ENCODE data around the gene SKIL.

Gene SKIL

GRCh38 chr3:170350515-170351413 lies 6.8 kb upstream of the SKIL start:
- no peak for DNase-seq (ENCODE audit: low read depth)

GRCh38 chr3:170352936-170353335 lies 4.6 kb upstream of the SKIL start:
- DNase-seq (ENCODE audit: low read depth): no peak

DNA sequence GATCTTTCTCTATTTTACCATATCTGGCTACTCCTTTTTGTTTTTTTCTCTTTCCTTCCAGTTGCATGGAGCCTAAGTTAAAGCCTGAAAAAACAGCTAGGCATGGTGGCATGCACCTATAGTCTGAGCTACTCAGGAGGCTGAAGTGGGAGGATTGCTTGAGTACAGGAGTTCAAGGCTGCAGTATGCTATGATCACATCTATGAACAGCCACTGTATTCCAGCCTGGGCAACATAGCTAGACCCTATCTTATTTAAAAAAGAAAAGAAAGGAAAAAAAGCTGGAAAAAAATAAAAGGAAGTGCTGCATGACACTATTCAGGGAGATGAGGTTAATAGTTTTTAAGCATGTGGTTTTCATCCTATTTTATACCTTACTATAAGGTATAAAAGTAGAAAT lies 4.0 kb upstream of the SKIL start:
- no peak for DNase-seq (ENCODE audit: low read depth)

DNA sequence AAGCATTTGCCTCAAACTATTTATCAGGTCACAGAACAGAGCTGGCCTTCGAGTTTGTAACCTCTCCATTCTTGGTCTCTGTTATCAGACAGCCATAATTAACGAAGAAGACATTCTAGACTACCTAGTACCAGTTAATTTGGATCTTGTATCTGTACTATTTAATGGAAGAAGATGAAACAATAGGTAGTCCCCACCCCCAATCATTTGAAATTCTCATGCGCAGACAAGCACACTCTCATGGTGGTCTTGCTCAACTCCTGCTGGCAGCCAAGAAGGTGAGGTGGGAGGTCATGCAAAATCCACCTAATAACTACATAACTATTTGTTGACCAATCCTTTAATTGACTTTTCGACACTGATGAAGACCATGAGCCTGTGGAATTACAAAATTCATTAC lies 2.8 kb upstream of the SKIL start:
- DNase-seq (ENCODE audit: low read depth): no peak

DNA sequence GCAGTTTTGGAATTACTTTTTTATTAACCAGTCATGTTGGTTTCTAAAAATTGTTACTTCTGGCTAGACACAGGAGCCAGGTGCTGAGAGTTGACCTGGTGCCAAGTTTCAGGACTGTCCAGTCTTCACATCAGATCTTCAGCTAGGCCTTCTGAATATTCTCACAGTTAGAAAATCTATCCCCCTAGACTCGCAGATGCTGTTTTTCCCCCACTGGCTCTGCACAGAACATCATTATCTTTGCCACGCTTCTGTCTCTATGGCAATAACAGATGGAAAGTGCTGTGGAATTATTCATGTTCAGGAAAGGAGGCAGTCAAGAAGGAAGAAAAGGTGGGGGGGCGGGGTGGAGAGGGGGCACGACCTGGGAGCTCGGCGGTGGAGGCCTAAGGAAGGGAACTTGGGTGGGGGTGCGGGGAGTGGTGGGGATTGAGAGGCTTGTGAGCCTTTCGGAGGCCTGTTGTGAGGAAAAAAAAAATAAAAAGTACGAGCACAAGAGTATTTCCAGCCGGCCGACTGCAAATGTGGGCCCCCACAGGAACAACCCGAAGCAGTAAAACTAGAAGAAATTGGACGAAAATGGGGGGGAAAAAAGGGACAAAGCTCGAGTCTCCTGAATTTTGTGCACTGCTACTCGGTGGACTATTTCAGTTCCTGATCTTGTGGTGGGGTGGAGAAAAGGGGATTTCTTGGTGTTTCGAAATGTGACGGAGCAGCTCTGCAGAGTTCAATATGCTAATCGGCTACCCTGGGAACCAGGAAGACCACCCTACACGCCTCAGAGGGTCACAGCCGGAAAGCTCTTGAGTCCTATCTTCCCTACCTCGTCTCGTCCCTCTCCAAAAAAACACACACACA lies 1.5 kb upstream of the SKIL start:
- no peak for DNase-seq (ENCODE audit: low read depth)

GRCh38 chr3:170356596-170357175 lies 829 bp upstream of the SKIL start:
- peak; percentile 80 for DNase-seq (ENCODE audit: low read depth)

DNA sequence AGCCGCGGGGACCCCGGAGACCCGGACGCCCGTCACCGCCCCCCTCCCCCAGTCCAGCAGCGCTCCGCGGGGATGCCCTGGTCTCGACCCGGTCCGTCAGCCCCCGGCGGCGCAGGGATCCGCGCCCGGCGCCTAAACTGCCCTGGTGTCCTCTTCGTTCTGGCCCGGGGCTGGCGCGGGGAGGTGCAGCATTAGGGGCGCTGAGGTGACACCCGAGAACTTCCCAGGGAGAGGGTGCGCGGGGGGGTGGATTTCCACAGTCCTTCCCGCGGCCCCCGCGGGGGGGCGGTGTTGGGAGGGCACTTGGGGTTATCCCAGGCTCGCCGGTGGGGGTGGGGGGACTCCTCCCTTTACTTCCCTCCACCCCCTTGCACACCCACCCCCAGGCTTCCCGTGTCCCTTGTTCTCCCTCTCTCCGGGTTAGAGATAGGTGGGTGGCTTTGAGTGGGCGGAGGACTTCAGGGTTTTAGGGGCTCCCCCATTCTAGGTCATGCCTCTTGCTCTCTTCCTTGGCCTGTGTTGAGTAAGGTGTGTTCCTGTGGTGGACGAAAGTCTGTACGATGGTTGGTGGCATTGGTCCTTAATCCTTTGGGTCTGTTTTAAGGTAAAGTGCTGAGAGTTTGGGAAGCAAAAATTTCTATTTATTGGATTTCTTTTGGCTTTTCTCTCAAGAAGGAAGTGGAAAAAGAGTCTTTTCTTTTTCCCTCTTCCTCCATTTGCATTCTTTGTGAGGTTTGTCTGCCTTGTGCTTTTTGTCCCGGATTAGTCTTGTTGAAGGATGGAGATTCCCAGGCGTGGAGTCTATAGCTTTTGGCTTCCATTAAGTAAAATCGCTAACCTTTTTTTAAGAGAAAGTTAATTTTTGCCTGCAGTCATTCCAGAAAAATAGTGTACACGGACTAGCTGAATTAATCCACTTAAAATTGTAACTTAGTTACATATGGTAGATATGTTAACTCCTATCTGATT lies 811 bp downstream of the SKIL start:
- peak; percentile 41 for DNase-seq (ENCODE audit: low read depth)

DNA sequence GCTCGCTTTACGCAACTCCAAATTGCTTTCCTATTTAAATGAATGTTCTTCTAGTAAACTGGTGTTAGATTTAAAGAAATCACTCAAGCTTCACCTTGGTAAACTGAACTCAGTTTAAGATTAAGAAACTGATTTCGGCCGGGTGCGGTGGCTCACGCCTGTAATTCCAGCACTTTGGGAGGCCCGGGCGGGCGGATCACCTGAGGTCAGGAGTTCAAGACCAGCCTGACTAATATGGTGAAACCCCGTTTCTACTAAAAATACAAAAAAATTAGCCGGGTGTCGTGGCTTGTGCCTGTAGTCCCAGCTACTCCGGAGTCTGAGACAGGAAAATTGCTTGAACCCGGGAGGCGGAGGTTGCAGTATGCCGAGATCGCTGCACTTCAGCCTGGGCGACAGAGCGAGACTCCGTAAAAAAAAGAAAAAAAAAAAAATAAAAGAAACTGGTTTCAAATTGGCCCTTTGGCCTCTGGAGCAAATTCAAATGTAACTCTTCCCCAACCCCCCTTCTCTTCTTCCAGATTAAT lies 1.7 kb downstream of the SKIL start:
- no peak for DNase-seq (ENCODE audit: low read depth)

- no peak for DNase-seq (ENCODE audit: low read depth)
These were observed 3.0 kb downstream of the SKIL start for GRCh38 chr3:170360466-170360865.

DNA sequence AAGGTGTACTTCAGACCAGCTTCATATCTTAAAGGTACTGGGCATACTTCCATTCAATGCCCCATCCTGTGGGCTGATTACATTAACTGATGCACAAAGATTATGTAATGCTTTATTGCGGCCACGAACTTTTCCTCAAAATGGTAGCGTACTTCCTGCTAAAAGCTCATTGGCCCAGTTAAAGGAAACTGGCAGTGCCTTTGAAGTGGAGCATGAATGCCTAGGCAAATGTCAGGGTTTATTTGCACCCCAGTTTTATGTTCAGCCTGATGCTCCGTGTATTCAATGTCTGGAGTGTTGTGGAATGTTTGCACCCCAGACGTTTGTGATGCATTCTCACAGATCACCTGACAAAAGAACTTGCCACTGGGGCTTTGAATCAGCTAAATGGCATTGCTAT lies 3.4 kb downstream of the SKIL start:
- no peak for DNase-seq (ENCODE audit: low read depth)

DNA sequence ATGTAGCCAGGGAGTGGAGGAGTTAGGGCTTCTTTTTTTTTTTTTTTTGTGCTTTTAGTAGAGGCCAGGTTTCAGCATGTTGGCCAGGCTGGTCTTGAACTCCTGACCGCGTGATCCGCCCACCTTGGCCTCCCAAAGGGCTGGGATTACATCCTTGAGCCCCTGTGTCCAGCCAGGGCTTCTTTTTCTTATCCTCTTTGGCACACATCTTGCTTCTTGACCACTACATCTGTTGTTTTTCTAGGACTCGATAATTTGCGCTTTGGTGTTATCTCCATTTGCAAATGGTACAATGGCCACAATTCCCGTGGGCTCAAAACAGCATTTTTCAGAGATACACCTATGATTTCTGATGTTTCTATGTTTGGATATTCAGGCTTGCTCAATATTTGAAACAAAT lies 4.2 kb downstream of the SKIL start:
- no peak for DNase-seq (ENCODE audit: low read depth)

GRCh38 chr3:170363471-170363994 lies 6.0 kb downstream of the SKIL start:
- no peak for DNase-seq (ENCODE audit: low read depth)

DNA sequence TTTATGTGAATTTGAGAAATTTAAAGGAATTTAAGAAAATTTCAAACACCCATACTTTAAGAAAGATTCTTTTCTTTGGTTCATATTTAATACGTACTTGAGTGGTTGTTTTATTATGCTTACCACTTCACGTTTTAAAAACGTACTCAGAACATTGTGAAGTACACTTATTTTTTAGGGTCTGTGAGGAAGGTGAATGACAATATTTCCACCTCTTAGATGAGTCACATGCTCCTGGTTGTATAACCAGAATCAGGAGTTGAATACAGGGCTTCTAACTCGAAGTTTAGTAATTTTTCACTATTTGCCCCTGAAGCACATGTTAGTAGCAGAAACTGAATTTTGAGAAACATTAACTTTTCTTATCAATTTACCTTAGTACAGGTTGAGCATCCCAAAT lies 7.5 kb downstream of the SKIL start:
- no peak for DNase-seq (ENCODE audit: low read depth)

GRCh38 chr3:170367797-170368196 lies 10.3 kb downstream of the SKIL start:
- DNase-seq (ENCODE audit: low read depth): no peak

GRCh38 chr3:170368921-170369320 lies 11.4 kb downstream of the SKIL start:
- no peak for DNase-seq (ENCODE audit: low read depth)

GRCh38 chr3:170372190-170372879 lies 14.8 kb downstream of the SKIL start:
- peak; percentile 73 for DNase-seq (ENCODE audit: low read depth)

GRCh38 chr3:170383567-170383966 lies 26.1 kb downstream of the SKIL start:
- DNase-seq (ENCODE audit: low read depth): no peak

DNA sequence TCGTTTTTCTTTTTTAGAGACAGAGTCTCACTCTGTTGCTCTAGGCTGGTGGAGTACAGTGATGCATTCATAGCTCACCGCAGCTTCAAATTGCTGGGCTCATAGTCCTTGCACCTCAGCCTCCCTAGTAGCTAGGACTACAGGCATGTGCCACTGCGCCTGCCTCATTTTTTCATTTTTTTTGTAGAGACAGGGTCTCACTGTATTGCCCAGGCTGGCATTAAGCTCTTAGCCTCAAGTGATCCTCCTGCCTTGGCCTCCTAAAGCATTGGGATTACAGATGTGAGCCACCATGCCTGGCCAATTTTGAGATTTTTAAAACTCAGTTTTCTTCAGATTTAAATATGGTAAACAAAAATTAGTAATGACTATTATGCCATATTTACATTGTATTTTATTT lies 29.0 kb downstream of the SKIL start:
- no peak for DNase-seq (ENCODE audit: low read depth)

GRCh38 chr3:170387950-170388349 lies 30.4 kb downstream of the SKIL start:
- peak; percentile 87 for DNase-seq (ENCODE audit: low read depth)

DNA sequence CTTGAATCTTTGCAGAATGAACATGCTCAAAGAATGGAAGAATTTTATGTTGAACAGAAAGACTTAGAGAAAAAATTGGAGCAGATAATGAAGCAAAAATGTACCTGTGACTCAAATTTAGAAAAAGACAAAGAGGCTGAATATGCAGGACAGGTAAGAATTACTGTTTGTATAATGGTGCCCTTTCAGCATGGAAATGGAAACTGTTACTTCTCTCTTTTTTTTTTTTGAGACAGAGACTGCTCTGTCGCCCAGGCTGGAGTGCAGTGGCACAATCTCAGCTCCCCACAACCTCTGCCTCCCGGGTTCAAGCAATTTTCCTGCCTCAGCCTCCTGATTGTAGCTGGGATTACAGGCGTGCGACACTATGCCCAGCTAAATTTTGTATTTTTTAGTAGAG lies 33.6 kb downstream of the SKIL start:
- DNase-seq (ENCODE audit: low read depth): no peak
